ENCODE measurements around the gene TBX6. TPM values are rescaled to one million over a fixed set of nuclear protein-coding genes. Genes with fewer than 3 reads are reported as not detected.

Gene TBX6
- total RNA-seq, 1 donor from 2014 or later, result 6.4 TPM

- no peaks in the 10 kb centered on the region for H3K27me3 ChIP-seq
- H3K4me3 ChIP-seq, result peak overlapping the region; percentile 63 to 72
- H3K9me3 ChIP-seq, result no peaks in the 10 kb centered on the region
- DNase-seq (ENCODE audit: extremely low spot score in 2 of 2), result no peak
- no peak overlapping the region for H3K27ac ChIP-seq
- intact Hi-C loops (cut with DNase I), result no loop called here
- no peak for TF ChIP-seq POLR2A (IDR thresholded peaks at IDR 0.05)
- no peak for TF ChIP-seq POLR2AphosphoS5 (IDR thresholded peaks at IDR 0.05; ENCODE audit: insufficient read depth in 1 of 2, low read depth in 1 of 2)
- no peak for TF ChIP-seq CTCF (IDR thresholded peaks at IDR 0.05)
- H3K4me1 ChIP-seq, result peaks cover 27% of the 10 kb centered on the region
- H3K36me3 ChIP-seq, result no peaks in the 10 kb centered on the region
Measured at GRCh38 chr16:30053376-30054015, 38.2 kb downstream of the TBX6 start.

DNA sequence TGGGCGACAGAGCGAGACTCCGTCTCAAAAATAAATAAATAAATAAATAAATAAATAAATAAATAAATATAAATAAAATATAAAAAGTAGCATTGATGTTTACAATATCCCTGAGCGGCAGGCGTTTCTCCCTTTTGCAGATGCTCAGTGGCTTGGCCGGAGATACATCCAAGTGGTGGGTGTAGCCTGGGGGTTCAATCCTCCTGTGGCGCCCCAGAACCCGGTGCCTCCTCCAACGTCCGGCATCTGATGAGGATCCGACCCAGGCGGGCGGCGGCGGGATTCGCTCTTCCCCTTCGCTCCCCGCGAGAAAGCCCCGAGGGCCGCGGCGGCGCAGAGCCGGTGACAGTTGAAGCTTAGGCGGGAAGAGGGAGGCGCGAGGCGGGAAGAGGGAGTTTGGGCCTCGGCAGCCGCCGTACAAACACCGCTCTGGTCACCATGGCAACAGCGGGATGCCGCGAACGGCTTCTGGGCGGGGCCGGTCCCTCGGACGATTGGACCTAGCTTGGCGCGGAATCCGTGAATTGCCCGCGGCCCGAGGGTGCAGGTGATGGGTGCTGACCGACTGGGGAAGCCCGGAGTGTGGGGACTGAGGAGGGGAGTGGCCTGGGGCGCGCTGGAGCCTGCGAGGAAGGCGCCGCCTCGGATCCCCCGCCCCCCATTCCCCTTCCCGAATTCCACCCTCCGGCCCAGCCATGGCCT, 38.9 kb downstream of the TBX6 start:
- intact Hi-C loops (cut with DNase I), result no loop called here
- H3K4me3 ChIP-seq, result peak overlapping the region; percentile 63 to 72
- TF ChIP-seq POLR2AphosphoS5 (IDR thresholded peaks at IDR 0.05; ENCODE audit: insufficient read depth in 1 of 2, low read depth in 1 of 2), result peak; percentile 72 to 93
- no peak for TF ChIP-seq CTCF (IDR thresholded peaks at IDR 0.05)
- no peaks in the 10 kb centered on the region for H3K36me3 ChIP-seq
- DNase-seq (ENCODE audit: extremely low spot score in 2 of 2), result no peak
- H3K9me3 ChIP-seq, result no peaks in the 10 kb centered on the region
- H3K27ac ChIP-seq, result peak overlapping the region; percentile 20
- no peaks in the 10 kb centered on the region for H3K27me3 ChIP-seq
- H3K4me1 ChIP-seq, result peaks cover 27% of the 10 kb centered on the region

- intact Hi-C loops (cut with DNase I), result no loop called here
- Histone ChIP-seq H3K4me3 (no peak overlapping the region), H3K27ac (no peak overlapping the region), H3K27me3 (no peaks in the 10 kb centered on the region), H3K9me3 (no peaks in the 10 kb centered on the region), H3K36me3 (no peaks in the 10 kb centered on the region), H3K4me1 (peaks cover 27% of the 10 kb centered on the region)
- TF ChIP-seq CTCF (IDR thresholded peaks at IDR 0.05) (no peak), POLR2A (IDR thresholded peaks at IDR 0.05) (no peak), POLR2AphosphoS5 (IDR thresholded peaks at IDR 0.05; ENCODE audit: insufficient read depth in 1 of 2, low read depth in 1 of 2) (no peak)
- DNase-seq (ENCODE audit: extremely low spot score in 2 of 2), result no peak
Measured at GRCh38 chr16:30051518-30051917, 40.2 kb downstream of the TBX6 start.

DNA sequence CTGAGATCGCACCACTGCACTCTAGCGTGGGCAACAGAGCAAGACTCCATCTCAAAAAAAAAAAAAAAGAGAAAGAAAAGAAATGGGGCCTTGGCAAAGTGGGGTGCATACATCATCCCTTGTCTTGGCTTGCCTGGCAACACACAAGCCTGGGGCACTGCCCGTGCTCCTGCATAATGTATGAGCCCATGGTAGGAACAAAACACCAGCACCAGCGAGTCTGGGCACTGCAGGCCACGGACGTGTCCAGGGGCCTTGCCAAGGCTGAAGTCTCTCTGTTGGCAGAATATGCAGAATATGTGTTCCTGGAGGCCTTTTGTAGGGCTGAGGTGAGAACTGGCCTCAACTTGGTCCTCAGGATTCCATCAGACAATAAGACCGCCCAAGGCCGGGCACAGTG, 41.9 kb downstream of the TBX6 start:
- Histone ChIP-seq H3K4me1 (peaks cover 23% of the 10 kb centered on the region), H3K9me3 (no peaks in the 10 kb centered on the region), H3K27me3 (no peaks in the 10 kb centered on the region), H3K27ac (no peak overlapping the region), H3K36me3 (no peaks in the 10 kb centered on the region), H3K4me3 (no peak overlapping the region)
- intact Hi-C loops (cut with DNase I), result no loop called here
- no peak for DNase-seq (ENCODE audit: extremely low spot score in 2 of 2)
- TF ChIP-seq POLR2A (IDR thresholded peaks at IDR 0.05), result no peak
- no peak for TF ChIP-seq CTCF (IDR thresholded peaks at IDR 0.05)
- no peak for TF ChIP-seq POLR2AphosphoS5 (IDR thresholded peaks at IDR 0.05; ENCODE audit: insufficient read depth in 1 of 2, low read depth in 1 of 2)

- H3K27me3 ChIP-seq, result no peaks in the 10 kb centered on the region
- no peak for TF ChIP-seq POLR2A (IDR thresholded peaks at IDR 0.05)
- no peak for TF ChIP-seq CTCF (IDR thresholded peaks at IDR 0.05)
- H3K9me3 ChIP-seq, result no peaks in the 10 kb centered on the region
- DNase-seq (ENCODE audit: extremely low spot score in 2 of 2), result no peak
- H3K27ac ChIP-seq, result no peak overlapping the region
- H3K4me1 ChIP-seq, result no peaks in the 10 kb centered on the region
- H3K36me3 ChIP-seq, result no peaks in the 10 kb centered on the region
- intact Hi-C loops (cut with DNase I), result no loop called here
- no peak overlapping the region for H3K4me3 ChIP-seq
Measured at GRCh38 chr16:30046588-30046987, 45.1 kb downstream of the TBX6 start.

All from vagina (tissue), 2 donors.